ENCODE data around the gene FAM184A. TPM values are rescaled to one million over a fixed set of nuclear protein-coding genes. Genes with fewer than 3 reads are reported as not detected.

Gene FAM184A
- total and polyA plus RNA-seq, 9 of the 15 experiments (the other 6 are each of a cell fraction or from before 2014, with no cell fraction given), result 6.4 to 18.7 (median 13.1) TPM

DNA sequence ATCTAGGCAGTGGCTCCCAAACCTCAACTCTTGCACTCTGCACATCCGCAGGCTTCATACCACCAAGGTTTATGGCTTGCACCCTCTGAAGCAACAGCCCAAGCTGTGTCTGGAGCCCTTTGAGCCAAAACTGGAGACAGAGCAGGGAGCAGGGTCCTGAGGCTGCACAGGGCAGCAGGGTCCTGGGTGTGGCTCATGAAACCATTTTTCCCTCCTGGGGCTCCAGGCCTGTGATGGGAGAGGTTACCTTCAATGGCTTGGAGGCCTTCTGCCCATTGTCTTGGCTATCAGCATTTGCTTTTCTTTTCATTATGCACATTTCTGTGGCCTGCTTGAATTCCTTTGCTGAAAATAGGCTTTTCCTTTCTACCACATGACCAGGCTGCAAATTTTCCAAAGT lies 6.3 kb upstream of the FAM184A start:
- BruUV-seq (replicated peaks), result no TSS peak
- no peak for TF ChIP-seq PHB (CRISPR knock-in tag; IDR thresholded peaks at IDR 0.05)
- TF ChIP-seq, protein P1, sequence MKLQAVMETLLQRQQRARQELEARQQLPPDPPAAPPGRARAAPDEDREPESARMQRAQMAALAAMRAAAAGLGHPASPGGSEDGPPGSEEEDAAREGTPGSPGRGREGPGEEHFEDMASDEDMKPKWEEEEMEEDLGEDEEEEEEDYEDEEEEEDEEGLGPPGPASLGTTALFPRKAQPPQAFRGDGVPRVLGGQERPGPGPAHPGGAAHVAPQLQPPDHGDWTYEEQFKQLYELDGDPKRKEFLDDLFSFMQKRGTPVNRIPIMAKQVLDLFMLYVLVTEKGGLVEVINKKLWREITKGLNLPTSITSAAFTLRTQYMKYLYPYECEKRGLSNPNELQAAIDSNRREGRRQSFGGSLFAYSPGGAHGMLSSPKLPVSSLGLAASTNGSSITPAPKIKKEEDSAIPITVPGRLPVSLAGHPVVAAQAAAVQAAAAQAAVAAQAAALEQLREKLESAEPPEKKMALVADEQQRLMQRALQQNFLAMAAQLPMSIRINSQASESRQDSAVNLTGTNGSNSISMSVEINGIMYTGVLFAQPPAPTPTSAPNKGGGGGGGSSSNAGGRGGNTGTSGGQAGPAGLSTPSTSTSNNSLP (IDR thresholded peaks at IDR 0.05; ENCODE audit: borderline replicate concordance, low read depth, low read length), result no peak
- no peak for TF ChIP-seq HDAC8 (tag; IDR thresholded peaks at IDR 0.05)
- TF ChIP-seq, protein P2, sequence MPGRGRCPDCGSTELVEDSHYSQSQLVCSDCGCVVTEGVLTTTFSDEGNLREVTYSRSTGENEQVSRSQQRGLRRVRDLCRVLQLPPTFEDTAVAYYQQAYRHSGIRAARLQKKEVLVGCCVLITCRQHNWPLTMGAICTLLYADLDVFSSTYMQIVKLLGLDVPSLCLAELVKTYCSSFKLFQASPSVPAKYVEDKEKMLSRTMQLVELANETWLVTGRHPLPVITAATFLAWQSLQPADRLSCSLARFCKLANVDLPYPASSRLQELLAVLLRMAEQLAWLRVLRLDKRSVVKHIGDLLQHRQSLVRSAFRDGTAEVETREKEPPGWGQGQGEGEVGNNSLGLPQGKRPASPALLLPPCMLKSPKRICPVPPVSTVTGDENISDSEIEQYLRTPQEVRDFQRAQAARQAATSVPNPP (IDR thresholded peaks at IDR 0.05; ENCODE audit: borderline replicate concordance, insufficient read depth, insufficient read length), result no peak
- no peak for TF ChIP-seq POLR2AphosphoS2 (IDR thresholded peaks at IDR 0.05; ENCODE audit: low read length)
- no peak for TF ChIP-seq DPF2 (IDR thresholded peaks at IDR 0.05)
- no peak for TF ChIP-seq CHD4 (IDR thresholded peaks at IDR 0.05; ENCODE audit: insufficient read depth, insufficient replicate concordance, low read depth, low read length, poor library complexity, severe bottlenecking)
- no peak for TF ChIP-seq CREBBP (IDR thresholded peaks at IDR 0.05; ENCODE audit: low read depth, low read length)
- TF ChIP-seq, protein P3, sequence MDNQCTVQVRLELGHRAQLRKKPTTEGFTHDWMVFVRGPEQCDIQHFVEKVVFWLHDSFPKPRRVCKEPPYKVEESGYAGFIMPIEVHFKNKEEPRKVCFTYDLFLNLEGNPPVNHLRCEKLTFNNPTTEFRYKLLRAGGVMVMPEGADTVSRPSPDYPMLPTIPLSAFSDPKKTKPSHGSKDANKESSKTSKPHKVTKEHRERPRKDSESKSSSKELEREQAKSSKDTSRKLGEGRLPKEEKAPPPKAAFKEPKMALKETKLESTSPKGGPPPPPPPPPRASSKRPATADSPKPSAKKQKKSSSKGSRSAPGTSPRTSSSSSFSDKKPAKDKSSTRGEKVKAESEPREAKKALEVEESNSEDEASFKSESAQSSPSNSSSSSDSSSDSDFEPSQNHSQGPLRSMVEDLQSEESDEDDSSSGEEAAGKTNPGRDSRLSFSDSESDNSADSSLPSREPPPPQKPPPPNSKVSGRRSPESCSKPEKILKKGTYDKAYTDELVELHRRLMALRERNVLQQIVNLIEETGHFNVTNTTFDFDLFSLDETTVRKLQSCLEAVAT (IDR thresholded peaks at IDR 0.05), result no peak
- TF ChIP-seq, protein P4, sequence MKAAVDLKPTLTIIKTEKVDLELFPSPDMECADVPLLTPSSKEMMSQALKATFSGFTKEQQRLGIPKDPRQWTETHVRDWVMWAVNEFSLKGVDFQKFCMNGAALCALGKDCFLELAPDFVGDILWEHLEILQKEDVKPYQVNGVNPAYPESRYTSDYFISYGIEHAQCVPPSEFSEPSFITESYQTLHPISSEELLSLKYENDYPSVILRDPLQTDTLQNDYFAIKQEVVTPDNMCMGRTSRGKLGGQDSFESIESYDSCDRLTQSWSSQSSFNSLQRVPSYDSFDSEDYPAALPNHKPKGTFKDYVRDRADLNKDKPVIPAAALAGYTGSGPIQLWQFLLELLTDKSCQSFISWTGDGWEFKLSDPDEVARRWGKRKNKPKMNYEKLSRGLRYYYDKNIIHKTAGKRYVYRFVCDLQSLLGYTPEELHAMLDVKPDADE (conservative IDR thresholded peaks at IDR 0.05; ENCODE audit: control insufficient read depth, low read depth, low read length), result no peak
- TF ChIP-seq NFXL1 (CRISPR knock-in tag; IDR thresholded peaks at IDR 0.05), result no peak
- TF ChIP-seq ZFP36 (IDR thresholded peaks at IDR 0.05; ENCODE audit: low read depth, low read length, partially characterized antibody), result no peak
- TF ChIP-seq, protein P5, sequence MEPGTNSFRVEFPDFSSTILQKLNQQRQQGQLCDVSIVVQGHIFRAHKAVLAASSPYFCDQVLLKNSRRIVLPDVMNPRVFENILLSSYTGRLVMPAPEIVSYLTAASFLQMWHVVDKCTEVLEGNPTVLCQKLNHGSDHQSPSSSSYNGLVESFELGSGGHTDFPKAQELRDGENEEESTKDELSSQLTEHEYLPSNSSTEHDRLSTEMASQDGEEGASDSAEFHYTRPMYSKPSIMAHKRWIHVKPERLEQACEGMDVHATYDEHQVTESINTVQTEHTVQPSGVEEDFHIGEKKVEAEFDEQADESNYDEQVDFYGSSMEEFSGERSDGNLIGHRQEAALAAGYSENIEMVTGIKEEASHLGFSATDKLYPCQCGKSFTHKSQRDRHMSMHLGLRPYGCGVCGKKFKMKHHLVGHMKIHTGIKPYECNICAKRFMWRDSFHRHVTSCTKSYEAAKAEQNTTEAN (CRISPR knock-in tag; IDR thresholded peaks at IDR 0.05), result no peak
- no peak for TF ChIP-seq NBN (IDR thresholded peaks at IDR 0.05; ENCODE audit: low read depth)
- TF ChIP-seq XRCC3 (IDR thresholded peaks at IDR 0.05), result no peak
- TF ChIP-seq NFIC (IDR thresholded peaks at IDR 0.05), result no peak

More for the DNA sequence above, 6.3 kb upstream of the FAM184A start:
- H3K4me3 ChIP-seq, result no peak overlapping the region
- H3K27me3 ChIP-seq (ENCODE audit: control insufficient read depth in 2 of 2, insufficient read depth in 2 of 2, low read length in 2 of 2), result no peaks in the 10 kb centered on the region
- H3K79me2 ChIP-seq (ENCODE audit: control insufficient read depth, insufficient read depth, low read length), result no peaks in the 10 kb centered on the region
- no peaks in the 10 kb centered on the region for H4K20me1 ChIP-seq (replicated peaks; ENCODE audit: control insufficient read depth, insufficient read depth, low read length)
- ChIA-PET CTCF (ENCODE audit: low intra/inter-chr PET ratio) (no interaction called here), POLR2A (no interaction called here)
- H3K9me1 ChIP-seq (ENCODE audit: control insufficient read depth, insufficient read depth, low read length), result no peaks in the 10 kb centered on the region
- DNase-seq (ENCODE audit: extremely low read depth in 1 of 4, low spot score in 3 of 4) (no peak), ATAC-seq (no peak), FAIRE-seq (no peak)
- no peak overlapping the region for H3K27ac ChIP-seq (ENCODE audit: extremely low read depth, low read depth, low read length)
- no peak overlapping the region for H2AFZ ChIP-seq (ENCODE audit: low read depth, low read length)
- no peaks in the 10 kb centered on the region for H3K36me3 ChIP-seq (ENCODE audit: control insufficient read depth, insufficient read depth, low read length)
- H3K9me3 ChIP-seq (replicated peaks; ENCODE audit: control insufficient read depth, insufficient read depth, low read depth, low read length), result peaks cover 4% of the 10 kb centered on the region; the same call in 1 of the 2 replicates
- H3K9ac ChIP-seq (ENCODE audit: insufficient read depth in 1 of 2, low read depth in 2 of 2, low read length in 2 of 2), result no peak overlapping the region
- in situ Hi-C loops (cut with MboI) (no loop called here), intact Hi-C loops (cut with micrococcal nuclease) (no loop called here)
- 11% methylated on average over 1 of the region's 1 CpG for WGBS (ENCODE audit: insufficient coverage, low coverage, missing lambda C conversion rate)
- 0 out of 5 replicates have a peak, but pooled peaks cover 0 to 2% of the 10 kb centered on the region in 2 experiments for H3K4me1 ChIP-seq (replicated peaks in 1 of 2; ENCODE audit: control insufficient read depth in 2 of 2, insufficient read depth in 2 of 2, low read length in 2 of 2)
- no peak overlapping the region for H3K4me2 ChIP-seq (ENCODE audit: insufficient read depth, low read length)

Data from K562 (cell line).